Neural progenitor cell (in vitro differentiated cells): ENCODE measurements around the gene TUSC2.

Experiments
- EZH2phosphoT487 ChIP-seq: fragments of 200-600 bp; sonication (generic); IDR thresholded peaks from 2 replicates; pipeline ENCODE4 v1.6.1; 2017; ENCODE audit warnings: antibody characterized with exemption
- TF ChIP-seq, protein P1 (sequence below): fragments of 200-600 bp; sonication (generic); IDR thresholded peaks from 2 replicates; pipeline ENCODE4 v1.5.1; 2017; ENCODE audit warnings: antibody characterized with exemption, mild to moderate bottlenecking

DNA sequence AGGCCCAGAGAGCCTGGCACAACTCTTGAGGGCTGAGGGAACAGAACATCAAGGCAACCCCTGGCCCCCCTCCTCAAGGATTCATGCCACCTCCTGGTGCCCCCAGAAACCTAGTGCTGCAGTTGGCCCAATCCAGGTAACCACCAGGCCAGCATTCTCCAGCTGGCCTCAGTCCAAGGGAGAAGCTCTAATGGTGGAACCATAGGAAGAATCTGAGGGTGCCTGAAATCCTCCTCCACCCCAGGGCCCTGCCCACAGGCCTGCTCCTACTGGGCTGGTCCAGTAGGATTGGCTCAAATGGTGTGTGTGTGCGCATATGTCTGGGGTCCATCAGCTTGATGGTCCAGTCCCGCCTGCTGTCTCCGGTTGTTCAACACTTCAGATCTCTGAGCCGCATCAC lies 13.2 kb downstream of the TUSC2 start:
- TF ChIP-seq, protein P1, sequence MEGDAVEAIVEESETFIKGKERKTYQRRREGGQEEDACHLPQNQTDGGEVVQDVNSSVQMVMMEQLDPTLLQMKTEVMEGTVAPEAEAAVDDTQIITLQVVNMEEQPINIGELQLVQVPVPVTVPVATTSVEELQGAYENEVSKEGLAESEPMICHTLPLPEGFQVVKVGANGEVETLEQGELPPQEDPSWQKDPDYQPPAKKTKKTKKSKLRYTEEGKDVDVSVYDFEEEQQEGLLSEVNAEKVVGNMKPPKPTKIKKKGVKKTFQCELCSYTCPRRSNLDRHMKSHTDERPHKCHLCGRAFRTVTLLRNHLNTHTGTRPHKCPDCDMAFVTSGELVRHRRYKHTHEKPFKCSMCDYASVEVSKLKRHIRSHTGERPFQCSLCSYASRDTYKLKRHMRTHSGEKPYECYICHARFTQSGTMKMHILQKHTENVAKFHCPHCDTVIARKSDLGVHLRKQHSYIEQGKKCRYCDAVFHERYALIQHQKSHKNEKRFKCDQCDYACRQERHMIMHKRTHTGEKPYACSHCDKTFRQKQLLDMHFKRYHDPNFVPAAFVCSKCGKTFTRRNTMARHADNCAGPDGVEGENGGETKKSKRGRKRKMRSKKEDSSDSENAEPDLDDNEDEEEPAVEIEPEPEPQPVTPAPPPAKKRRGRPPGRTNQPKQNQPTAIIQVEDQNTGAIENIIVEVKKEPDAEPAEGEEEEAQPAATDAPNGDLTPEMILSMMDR = no peak
- TF ChIP-seq EZH2phosphoT487 = no peak
